Spinal cord (tissue), 4 donors: ENCODE data around the gene UNC80. TPM values are rescaled to one million over a fixed set of nuclear protein-coding genes. Genes with fewer than 3 reads are reported as not detected.

Experiments used
- polyA plus RNA-seq, 2 donors: library from polyadenylated mRNA; unstranded; fragments of 120-200 nt; gene quantifications; one replicate each; pipeline ENCODE4 v1.2.1, GENCODE V29; 2013; ENCODE audit not compliant: insufficient read length in 2 of 2
- small RNA-seq: library from RNA; depleted of rRNA; stranded (forward); fragments of <200 nt; gene quantifications from one replicate; pipeline ENCODE3, GENCODE V24; 2014; ENCODE audit warnings: low replicate concordance
- total RNA-seq, 2 donors: library from RNA; depleted of rRNA in 1 of 2; stranded (reverse); fragments of 120-200 nt in 1 of 2; fragments of >200 nt in 1 of 2; gene quantifications; one replicate each; pipeline versions ENCODE4 v1.2.3 to v1.2.4, GENCODE V29; 2013 to 2014

UNC80 gene
- total and polyA plus RNA-seq, 4 donors = 12.3 to 37.8 (median 16.1) TPM

Small RNA genes within 50 kb of the gene (small RNA-seq; reads per million reads assigned to genes)
- gene RNA5SP118 = not detected

Other genes starting within 250 kb of the UNC80 start
- 10 to 100 TPM; 57.6 to 68.0 TPM for gene RPE, start 230.8 kb downstream of the UNC80 start, total RNA-seq
- gene RPE, start 230.8 kb downstream of the UNC80 start, polyA plus RNA-seq = 10 to 100 TPM; 33.4 to 37.5 TPM